HG03378 (cell line): ENCODE measurements around the gene PRICKLE3.

ENCODE experiments used
- ATAC-seq: cut with Tn5 transposase; IDR thresholded peaks from one replicate; pipeline ENCODE4 v1.9.1; 2021; ENCODE audit warnings: mild to moderate bottlenecking, moderate library complexity; ENCODE audit not compliant: unreplicated experiment

PRICKLE3 gene, protein sequence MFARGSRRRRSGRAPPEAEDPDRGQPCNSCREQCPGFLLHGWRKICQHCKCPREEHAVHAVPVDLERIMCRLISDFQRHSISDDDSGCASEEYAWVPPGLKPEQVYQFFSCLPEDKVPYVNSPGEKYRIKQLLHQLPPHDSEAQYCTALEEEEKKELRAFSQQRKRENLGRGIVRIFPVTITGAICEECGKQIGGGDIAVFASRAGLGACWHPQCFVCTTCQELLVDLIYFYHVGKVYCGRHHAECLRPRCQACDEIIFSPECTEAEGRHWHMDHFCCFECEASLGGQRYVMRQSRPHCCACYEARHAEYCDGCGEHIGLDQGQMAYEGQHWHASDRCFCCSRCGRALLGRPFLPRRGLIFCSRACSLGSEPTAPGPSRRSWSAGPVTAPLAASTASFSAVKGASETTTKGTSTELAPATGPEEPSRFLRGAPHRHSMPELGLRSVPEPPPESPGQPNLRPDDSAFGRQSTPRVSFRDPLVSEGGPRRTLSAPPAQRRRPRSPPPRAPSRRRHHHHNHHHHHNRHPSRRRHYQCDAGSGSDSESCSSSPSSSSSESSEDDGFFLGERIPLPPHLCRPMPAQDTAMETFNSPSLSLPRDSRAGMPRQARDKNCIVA

GRCh38 chrX:49186125-49187027 lies at the start of gene PRICKLE3:
PRICKLE3 (minus strand) TSS chrX:49186373; CDS start chrX:49186297, 76 bp downstream.
- no peak for ATAC-seq

DNA sequence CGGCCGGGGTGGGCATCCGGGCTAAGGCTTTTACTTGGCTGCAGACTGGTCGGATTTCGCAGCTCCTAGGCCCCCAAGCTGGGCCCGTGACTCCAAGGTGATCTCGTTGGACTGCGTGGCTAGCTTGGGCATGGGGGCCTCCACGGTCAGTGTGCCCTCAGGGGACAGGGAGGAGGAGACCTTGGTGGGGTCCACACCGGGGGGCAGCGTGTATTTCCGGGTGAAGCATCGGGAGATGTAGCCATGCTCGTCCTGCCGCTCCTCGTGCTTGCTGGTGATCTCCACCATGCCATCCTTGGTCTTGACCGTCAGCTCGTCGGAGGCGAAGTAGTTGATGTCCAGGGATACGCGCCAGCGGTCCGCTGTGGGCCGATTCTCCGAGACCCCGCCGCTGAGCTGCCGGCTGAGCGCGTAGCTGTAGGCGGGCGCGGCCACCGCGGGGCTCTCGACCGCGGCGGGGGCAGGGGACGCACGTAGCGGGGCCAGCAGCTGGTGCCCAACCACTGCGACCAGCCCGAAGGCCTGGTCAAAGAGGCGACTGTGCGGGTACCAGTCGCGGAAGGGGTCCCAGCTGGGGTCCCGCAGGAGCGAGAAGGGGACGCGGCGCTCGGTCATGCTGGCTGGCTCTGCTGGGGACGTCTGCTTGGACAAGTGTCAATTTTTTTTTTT lies 47.8 kb upstream of the PRICKLE3 start:
- no peak for ATAC-seq

DNA sequence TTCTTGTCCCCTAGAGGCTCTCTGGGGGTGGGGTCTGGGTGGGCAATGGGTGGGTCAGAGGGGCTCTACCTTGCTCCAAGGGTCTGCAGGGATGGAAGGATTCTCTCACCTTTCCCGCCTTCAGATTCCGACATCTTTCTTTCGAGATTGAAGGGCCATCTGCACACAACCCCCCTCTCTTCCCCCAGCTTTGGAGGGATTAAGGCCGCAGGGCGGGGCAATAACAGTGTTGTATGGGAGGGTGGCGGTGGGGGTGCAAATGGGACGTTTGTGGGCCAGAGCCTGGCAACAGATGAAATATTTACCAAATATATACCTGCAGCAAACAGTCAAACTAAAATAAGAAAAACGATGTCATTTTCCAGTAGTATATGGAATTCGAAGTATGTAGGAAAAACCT lies 47.0 kb upstream of the PRICKLE3 start, which contains the start of gene CACNA1F:
Gene CACNA1F (minus strand): TSS at position 165 of the 400 bp plus-strand sequence. CDS start 31 bp downstream, at position 134.
- no peak for ATAC-seq

DNA sequence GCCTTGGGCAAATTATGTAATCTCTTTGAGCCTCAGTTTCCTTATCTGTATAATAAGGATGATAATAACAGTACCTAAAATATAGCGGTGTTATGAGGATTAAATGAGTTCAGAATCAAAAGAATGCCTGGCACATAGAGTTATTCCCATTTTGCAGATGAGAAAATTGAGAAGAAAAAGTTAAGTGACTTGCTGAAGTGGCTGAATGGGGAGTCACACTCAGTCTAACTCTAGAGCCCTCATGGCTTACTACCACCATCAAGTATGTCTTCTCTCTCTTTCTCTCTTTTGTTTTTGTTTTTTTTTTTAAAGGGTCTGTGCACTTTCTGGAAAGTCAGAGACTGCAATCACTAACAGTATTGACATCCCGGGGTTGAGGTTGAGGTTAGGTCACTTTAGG lies 46.4 kb upstream of the PRICKLE3 start:
- ATAC-seq: no peak

DNA sequence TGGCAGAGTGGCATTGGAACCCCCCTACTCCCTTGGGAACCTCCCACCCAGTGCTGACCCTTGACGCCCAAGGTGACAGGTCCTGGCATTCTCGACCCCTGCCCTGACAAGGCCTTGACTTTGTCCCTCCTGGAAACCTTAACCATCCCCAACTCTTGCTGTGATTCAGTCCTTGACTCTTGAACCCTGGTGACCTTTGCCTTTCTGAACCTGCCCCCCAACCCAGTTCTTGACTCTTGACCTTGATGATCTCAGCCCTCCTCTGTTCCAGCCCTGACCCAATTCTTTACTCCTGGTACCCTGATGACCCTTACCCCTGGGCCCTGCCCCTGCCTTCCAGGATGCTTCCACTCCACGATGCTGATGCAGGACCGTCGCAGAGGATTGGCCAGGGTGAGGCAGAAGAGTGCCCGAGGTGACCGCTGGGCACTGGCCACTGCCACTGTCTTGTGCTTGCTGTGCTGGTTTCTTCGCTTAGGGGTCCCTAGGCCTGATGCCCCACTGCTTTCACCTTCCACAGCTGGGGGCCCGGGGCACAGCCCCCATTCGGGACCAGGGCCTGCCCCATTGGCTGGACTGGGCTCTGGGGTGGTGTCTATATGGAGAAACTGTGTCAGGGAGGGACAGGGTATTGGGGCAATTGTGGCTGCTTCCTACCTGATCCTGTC lies 45.3 kb upstream of the PRICKLE3 start:
- no peak for ATAC-seq

DNA sequence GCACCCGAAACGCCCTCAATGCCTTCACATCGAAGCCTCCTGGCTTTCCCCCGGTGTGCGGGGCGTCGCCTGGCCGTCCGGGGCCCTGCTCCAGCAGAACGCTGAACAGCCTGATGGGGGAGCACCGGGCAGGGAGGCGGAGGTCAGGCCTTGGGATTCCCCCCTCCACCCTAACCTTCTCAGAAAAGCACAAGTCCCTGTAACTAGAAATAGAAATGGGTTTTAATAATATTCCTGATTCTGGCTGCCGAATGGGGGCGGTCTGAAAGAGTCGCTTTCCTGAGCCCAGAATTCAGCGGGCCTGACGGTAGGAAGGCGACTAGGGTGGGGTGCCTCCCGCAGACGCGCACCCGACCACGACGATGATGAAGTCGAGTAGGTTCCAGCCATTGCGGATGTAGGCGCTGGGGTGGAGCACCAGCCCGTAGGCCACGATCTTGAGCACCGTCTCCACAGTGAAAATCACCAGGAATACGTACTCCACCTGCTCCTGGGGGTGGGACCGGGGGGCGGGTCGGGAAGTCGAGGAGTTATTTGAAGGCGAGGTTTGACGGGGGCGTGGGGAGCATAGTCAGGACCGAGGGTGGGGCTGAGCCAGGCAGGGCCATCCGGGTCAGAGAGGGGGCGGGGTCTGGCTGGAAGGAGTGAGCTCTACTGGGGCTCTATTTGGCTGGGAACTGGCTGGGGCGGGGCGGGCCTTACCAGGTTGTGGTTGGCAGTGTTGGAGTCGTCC lies 44.5 kb upstream of the PRICKLE3 start:
- peak; percentile 41 for ATAC-seq

- ATAC-seq: no peak
Observed at GRCh38 chrX:49228185-49228584, 42.0 kb upstream of the PRICKLE3 start.

- ATAC-seq: no peak
Observed at GRCh38 chrX:49227726-49228125, 41.6 kb upstream of the PRICKLE3 start.

DNA sequence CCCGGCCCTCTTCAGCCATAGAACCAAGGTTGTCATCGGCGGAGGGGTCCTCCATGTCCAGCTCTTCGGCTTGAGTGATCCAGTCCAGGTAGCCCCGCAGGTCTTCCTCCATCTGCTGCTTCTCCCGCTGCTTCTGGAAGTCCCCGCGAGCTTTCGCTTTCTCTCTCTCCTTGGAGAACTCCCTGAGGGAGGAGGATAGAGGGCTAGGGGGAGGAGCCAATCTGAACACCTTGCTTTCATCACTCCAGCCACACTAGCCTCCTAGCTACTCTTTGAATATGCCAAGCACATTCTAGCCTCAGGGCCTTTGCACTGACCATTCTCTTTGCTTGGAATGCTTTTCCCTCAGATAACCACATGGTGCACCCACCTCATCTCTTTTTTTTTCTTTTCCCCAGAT lies 40.8 kb upstream of the PRICKLE3 start:
- ATAC-seq: no peak

- ATAC-seq: no peak
Observed at GRCh38 chrX:49225858-49226257, 39.7 kb upstream of the PRICKLE3 start.

DNA sequence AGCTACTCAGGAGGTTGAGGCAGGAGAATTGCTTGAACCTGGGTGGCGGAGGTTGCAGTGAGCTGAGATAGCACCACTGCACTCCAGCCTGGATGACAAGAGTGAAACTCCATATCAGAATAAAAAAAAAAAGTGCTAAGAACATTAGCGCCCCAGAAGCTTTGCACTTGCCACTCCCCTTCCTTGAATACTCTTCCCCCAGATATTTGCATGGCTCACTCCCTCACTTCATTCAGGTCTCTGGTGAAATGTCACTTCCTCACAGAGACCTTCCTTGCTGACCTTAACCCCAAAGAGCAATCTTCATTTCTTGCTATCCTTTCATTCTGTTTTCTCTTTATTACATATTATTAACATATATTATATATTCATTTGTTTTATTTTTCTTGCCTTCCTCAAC lies 35.7 kb upstream of the PRICKLE3 start:
- ATAC-seq: no peak

GRCh38 chrX:49220100-49220499 lies 33.9 kb upstream of the PRICKLE3 start:
- ATAC-seq: no peak

- no peak for ATAC-seq
Observed at GRCh38 chrX:49214996-49215526, 28.9 kb upstream of the PRICKLE3 start.

DNA sequence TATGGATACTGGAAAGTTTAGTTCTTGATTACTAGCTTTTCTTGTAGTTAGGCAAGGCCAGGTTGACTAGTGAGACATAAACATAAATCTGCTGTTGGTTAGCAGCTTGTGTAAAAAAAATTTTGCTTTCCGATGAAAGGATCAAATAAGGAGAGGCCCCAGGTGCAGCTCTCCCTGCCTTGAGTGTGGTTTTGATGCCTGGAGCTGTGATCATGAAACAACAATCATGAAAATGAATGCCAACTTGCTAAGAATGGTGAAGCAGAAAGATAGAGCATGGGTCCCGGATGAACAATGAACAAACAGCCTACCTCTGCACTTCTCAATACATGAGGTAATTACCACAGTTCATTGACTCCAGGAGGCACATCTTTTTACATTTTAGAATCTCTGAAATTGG lies 28.2 kb upstream of the PRICKLE3 start:
- no peak for ATAC-seq

- no peak for ATAC-seq
Observed at GRCh38 chrX:49212861-49213260, 26.7 kb upstream of the PRICKLE3 start.

DNA sequence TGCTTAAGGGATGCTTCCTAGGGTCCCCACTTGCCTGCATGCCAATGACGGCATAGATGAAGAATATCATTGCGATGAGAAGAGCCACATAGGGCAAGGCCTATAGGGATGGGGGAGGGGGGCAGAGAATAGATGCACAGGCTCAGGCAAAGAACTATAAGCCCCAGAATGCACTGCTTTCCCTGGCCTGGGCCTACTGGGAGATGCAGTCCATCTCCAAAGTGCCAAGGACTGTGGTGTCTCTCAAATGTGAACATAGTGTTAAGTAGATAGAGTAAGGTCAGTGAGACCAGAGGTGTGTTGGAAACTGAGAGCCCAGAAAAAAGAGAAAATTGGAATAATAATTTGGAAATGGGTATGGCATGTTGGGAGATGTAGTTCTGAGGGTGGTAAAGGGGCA lies 26.0 kb upstream of the PRICKLE3 start:
- no peak for ATAC-seq

- ATAC-seq: no peak
Observed at GRCh38 chrX:49211074-49211473, 24.9 kb upstream of the PRICKLE3 start.

- ATAC-seq: no peak
Observed at GRCh38 chrX:49210406-49210805, 24.2 kb upstream of the PRICKLE3 start.
